H9 (cell line): ENCODE data around the gene PCDH9. TPM values are rescaled to one million over a fixed set of nuclear protein-coding genes. Genes with fewer than 3 reads are reported as not detected.

ENCODE experiments used
- DNase-seq: peaks from one replicate; pipeline ENCODE4 v3.0.0-alpha.2; 2017
- H2AFZ ChIP-seq: one replicate; pipeline ENCODE4 v1.6.1; 2013; ENCODE audit warnings: mild to moderate bottlenecking, low read length, control low read depth, moderate library complexity
- H2AK5ac ChIP-seq: 2 replicates; pipeline ENCODE4 v1.6.1; 2013; ENCODE audit warnings: low read length, control low read depth, mixed read lengths; ENCODE audit not compliant: insufficient read length
- H2BK120ac ChIP-seq: one replicate; pipeline ENCODE4 v1.6.1; 2013; ENCODE audit warnings: low read depth, mild to moderate bottlenecking, low read length, control low read depth, inconsistent platforms; ENCODE audit not compliant: poor library complexity, severe bottlenecking
- H2BK12ac ChIP-seq: 2 replicates; pipeline ENCODE4 v1.6.1; 2013; ENCODE audit warnings: low read length, control low read depth, mixed read lengths, low read depth; ENCODE audit not compliant: insufficient read length
- H2BK15ac ChIP-seq: 2 replicates; pipeline ENCODE4 v1.6.1; 2013; ENCODE audit warnings: low read depth, low read length, control low read depth
- H2BK20ac ChIP-seq: one replicate; pipeline ENCODE4 v1.6.1; 2013; ENCODE audit warnings: low read depth, mild to moderate bottlenecking, low read length, control low read depth, inconsistent platforms; ENCODE audit not compliant: poor library complexity, severe bottlenecking
- H2BK5ac ChIP-seq: 2 replicates; pipeline ENCODE4 v1.6.1; 2013; ENCODE audit warnings: low read length, control low read depth, mixed read lengths; ENCODE audit not compliant: insufficient read length
- H3K14ac ChIP-seq: 2 replicates; pipeline ENCODE4 v1.6.1; 2013; ENCODE audit warnings: low read length, control low read depth; ENCODE audit not compliant: insufficient read depth
- H3K18ac ChIP-seq: 2 replicates; pipeline ENCODE4 v1.6.1; 2013; ENCODE audit warnings: low read depth, mild to moderate bottlenecking, mixed read lengths, low read length, control low read depth; ENCODE audit not compliant: insufficient read length
- H3K23ac ChIP-seq: 2 replicates; pipeline ENCODE4 v1.6.1; 2013; ENCODE audit warnings: low read length, control low read depth, mixed read lengths, low read depth; ENCODE audit not compliant: insufficient read length
- H3K23me2 ChIP-seq: 2 replicates; pipeline ENCODE4 v1.6.1; 2013; ENCODE audit warnings: low read depth, mild to moderate bottlenecking, mixed read lengths, low read length, control low read depth; ENCODE audit not compliant: insufficient read length, poor library complexity, severe bottlenecking
- H3K27ac ChIP-seq: 2 replicates; pipeline ENCODE4 v1.5.1; 2013; ENCODE audit warnings: low read length, control low read depth, mixed read lengths, low read depth; ENCODE audit not compliant: insufficient read length
- H3K27me3 ChIP-seq: 2 replicates; pipeline ENCODE4 v1.6.1; 2013; ENCODE audit warnings: low read length, control low read depth, inconsistent platforms; ENCODE audit not compliant: insufficient read depth
- H3K4ac ChIP-seq: 2 replicates; pipeline ENCODE4 v1.6.1; 2013; ENCODE audit warnings: low read depth, mild to moderate bottlenecking, control low read depth, inconsistent platforms, low read length, moderate library complexity
- H3K4me1 ChIP-seq: 2 replicates; pipeline ENCODE4 v1.6.1; 2013; ENCODE audit warnings: low read length, control low read depth, inconsistent platforms; ENCODE audit not compliant: insufficient read depth
- H3K4me2 ChIP-seq: 2 replicates; pipeline ENCODE4 v1.6.1; 2013; ENCODE audit warnings: low read length, control low read depth, mixed read lengths; ENCODE audit not compliant: insufficient read length, insufficient read depth
- H3K56ac ChIP-seq: 2 replicates; pipeline ENCODE4 v1.6.1; 2013; ENCODE audit warnings: low read depth, mild to moderate bottlenecking, mixed read lengths, low read length, control low read depth; ENCODE audit not compliant: insufficient read length
- H3K79me1 ChIP-seq: 2 replicates; pipeline ENCODE4 v1.6.1; 2013; ENCODE audit warnings: low read depth, mild to moderate bottlenecking, moderate library complexity, low read length, control low read depth, inconsistent platforms; ENCODE audit not compliant: insufficient read depth, poor library complexity, severe bottlenecking
- H3K79me2 ChIP-seq: 2 replicates; pipeline ENCODE4 v1.6.1; 2013; ENCODE audit warnings: low read length, control low read depth, inconsistent platforms; ENCODE audit not compliant: insufficient read depth
- H3K9ac ChIP-seq: 2 replicates; pipeline ENCODE4 v1.6.1; 2013; ENCODE audit warnings: low read length, control low read depth, mixed read lengths; ENCODE audit not compliant: insufficient read length; ENCODE audit errors: extremely low read depth
- H3K9me3 ChIP-seq: one replicate; pipeline ENCODE4 v1.6.1; 2013; ENCODE audit warnings: low read depth, low read length, inconsistent platforms; ENCODE audit not compliant: control insufficient read depth
- H3T11ph ChIP-seq: one replicate; pipeline ENCODE4 v1.6.1; 2013; ENCODE audit warnings: mild to moderate bottlenecking, low read length, control low read depth, inconsistent platforms
- H4K20me1 ChIP-seq: one replicate; pipeline ENCODE4 v1.6.1; 2013; ENCODE audit not compliant: control insufficient read depth, insufficient read length, insufficient read depth
- H4K5ac ChIP-seq: 2 replicates; pipeline ENCODE4 v1.6.1; 2013; ENCODE audit warnings: low read depth, mild to moderate bottlenecking, mixed read lengths, low read length, control low read depth; ENCODE audit not compliant: insufficient read length
- H4K8ac ChIP-seq: replicated peaks from 2 replicates; pipeline ENCODE4 v1.6.1; 2013; ENCODE audit warnings: low read length, control low read depth, mixed read lengths, low read depth; ENCODE audit not compliant: insufficient read length
- H4K91ac ChIP-seq: 2 replicates; pipeline ENCODE4 v1.6.1; 2013; ENCODE audit warnings: low read depth, mild to moderate bottlenecking, moderate library complexity, mixed read lengths, low read length, control low read depth; ENCODE audit not compliant: insufficient read length
- H3K27ac Mint-ChIP-seq, 3 experiments: 2 replicates in 2 of 3; 3 replicates in 1 of 3; pipeline ENCODE4 v1.8.0; 2020 to 2021; ENCODE audit warnings: mixed read lengths in 3 of 3, mild to moderate bottlenecking in 1 of 3, moderate library complexity in 1 of 3
- H3K27me3 Mint-ChIP-seq: 2 replicates; pipeline ENCODE4 v1.8.0; 2021; ENCODE audit warnings: low read depth, mild to moderate bottlenecking, moderate library complexity, mixed read lengths
- H3K36me3 Mint-ChIP-seq, 3 experiments: 2 replicates in 2 of 3; 3 replicates in 1 of 3; pipeline ENCODE4 v1.8.0; 2020 to 2021; ENCODE audit warnings: low read depth in 3 of 3, mixed read lengths in 3 of 3; ENCODE audit not compliant: insufficient read depth in 1 of 3
- H3K4me1 Mint-ChIP-seq, 2 experiments: 2 replicates each; pipeline ENCODE4 v1.8.0; 2020; ENCODE audit warnings: mixed read lengths in 2 of 2
- H3K4me3 Mint-ChIP-seq, 2 experiments: 2 replicates in 1 of 2; 3 replicates in 1 of 2; pipeline ENCODE4 v1.8.0; 2020 to 2021; ENCODE audit warnings: mild to moderate bottlenecking in 2 of 2, mixed read lengths in 2 of 2, moderate library complexity in 1 of 2
- H3K9me3 Mint-ChIP-seq, 2 experiments: 2 replicates in 1 of 2; 3 replicates in 1 of 2; pipeline ENCODE4 v1.8.0; 2020; ENCODE audit warnings: mild to moderate bottlenecking in 2 of 2, mixed read lengths in 2 of 2, moderate library complexity in 1 of 2
- CTCF ChIP-seq: fragments of 200-600 bp; sonication (generic); conservative IDR thresholded peaks from 3 replicates; pipeline ENCODE4 v1.8.0; 2021; ENCODE audit warnings: antibody characterized with exemption, mild to moderate bottlenecking
- WGBS: extraction: QIAGEN DNeasy Blood & Tissue Kit; methylation state at CpG from one replicate; pipeline ENCODE4 v1.1.7; 2013; ENCODE audit warnings: missing lambda C conversion rate, low lambda C conversion rate, mixed read lengths; ENCODE audit not compliant: insufficient read length; ENCODE audit errors: extremely low coverage; 5-methylcytosine and 5-hydroxymethylcytosine counted together
- total RNA-seq: library from RNA; stranded (reverse); gene quantifications from 2 replicates; pipeline ENCODE4 v1.2.1, GENCODE V29; 2021

Gene PCDH9
- total RNA-seq, 1 experiment from 2014 or later = 0.11 TPM

DNA sequence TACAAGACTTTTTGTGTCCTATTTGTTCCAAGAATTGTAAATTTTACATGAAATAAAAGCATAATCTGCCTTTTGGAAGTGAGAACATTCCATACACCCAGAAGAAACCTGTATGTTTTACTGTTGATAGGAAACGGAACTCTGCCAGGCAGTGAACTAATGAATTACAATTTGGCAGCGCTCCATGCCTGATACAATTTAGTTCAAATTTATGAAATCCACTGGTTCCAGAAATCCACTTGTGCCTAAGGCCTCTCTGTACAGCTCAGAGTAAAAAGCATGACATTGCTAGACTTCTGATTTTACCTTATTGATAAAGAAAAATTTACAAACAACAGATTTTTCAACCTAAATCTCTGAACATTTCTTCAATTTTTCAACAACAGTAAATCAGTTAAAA, 78.1 kb downstream of the PCDH9 start:
- Histone ChIP-seq H4K5ac (no peak overlapping the region), H3K14ac (no peak overlapping the region), H3T11ph (no peak overlapping the region), H2AFZ (no peak overlapping the region), H3K23ac (no peak overlapping the region), H3K23me2 (no peaks in the 10 kb centered on the region), H3K27me3 (no peaks in the 10 kb centered on the region), H3K27ac (no peak overlapping the region), H2BK5ac (no peak overlapping the region), H4K20me1 (no peaks in the 10 kb centered on the region), H3K9me3 (no peaks in the 10 kb centered on the region), H2BK15ac (no peak overlapping the region), H2BK120ac (no peak overlapping the region), H4K91ac (no peak overlapping the region), H2BK12ac (no peak overlapping the region), H3K79me1 (no peaks in the 10 kb centered on the region), H3K18ac (no peak overlapping the region), H3K4ac (no peak overlapping the region), H3K9ac (no peak overlapping the region), H2AK5ac (no peak overlapping the region), H3K4me2 (no peak overlapping the region), H2BK20ac (no peak overlapping the region), H3K56ac (no peak overlapping the region), H4K8ac (no peak overlapping the region), H3K79me2 (no peaks in the 10 kb centered on the region), H3K4me1 (no peaks in the 10 kb centered on the region; the same call in 1 of the 2 replicates)
- DNase-seq = no peak
- no peaks in the 10 kb centered on the region for H3K27me3 Mint-ChIP-seq
- no CpG with 5 or more reads among the region's 2 CpGs for WGBS
- H3K27ac Mint-ChIP-seq = no peak overlapping the region
- no peaks in the 10 kb centered on the region for H3K9me3 Mint-ChIP-seq
- peaks cover 17% of the 10 kb centered on the region in 2 experiments for H3K4me1 Mint-ChIP-seq
- no peak overlapping the region for H3K4me3 Mint-ChIP-seq
- TF ChIP-seq CTCF = no peak
- H3K36me3 Mint-ChIP-seq = no peaks in the 10 kb centered on the region
